Upper lobe of left lung (tissue), 6 donors: ENCODE results near the gene GTF2IRD1. TPM values are rescaled to one million over a fixed set of nuclear protein-coding genes. Genes with fewer than 3 reads are reported as not detected.

ENCODE experiments used
- ATAC-seq, 2 donors: fragments of 200-7000 bp; cut with Tn5 transposase; one replicate each; pipeline ENCODE4 v1.9.1; 2022; ENCODE audit warnings: mild to moderate bottlenecking in 2 of 2, moderate library complexity in 2 of 2; ENCODE audit not compliant: low FRiP score in 2 of 2
- DNase-seq, 2 donors: peaks; one replicate each; pipeline ENCODE4 v3.0.0-alpha.2; 2019 to 2020
- H3K27ac ChIP-seq, 4 donors: fragments of 200-600 bp; sonication (generic); one replicate each; pipeline ENCODE4 v1.5.1; 2016 to 2019
- H3K27me3 ChIP-seq, 4 donors: fragments of 200-600 bp; sonication (generic); one replicate each; pipeline ENCODE4 v1.5.1; 2017 to 2019
- H3K36me3 ChIP-seq, 4 donors: fragments of 200-600 bp; sonication (generic); one replicate each; pipeline ENCODE4 v1.5.1; 2016 to 2019
- H3K4me1 ChIP-seq, 4 donors: fragments of 200-600 bp; sonication (generic); one replicate each; pipeline ENCODE4 v1.5.1; 2018 to 2019
- H3K4me3 ChIP-seq, 4 donors: fragments of 200-600 bp; sonication (generic); one replicate each; pipeline ENCODE4 v1.5.1; 2017 to 2019; ENCODE audit warnings: mild to moderate bottlenecking in 2 of 4, moderate library complexity in 1 of 4
- H3K9me3 ChIP-seq, 4 donors: fragments of 200-600 bp; sonication (generic); one replicate each; pipeline ENCODE4 v1.5.1; 2018 to 2019
- EP300 ChIP-seq, 4 donors: sonication (generic); formaldehyde crosslinking; IDR thresholded peaks; one replicate each; pipeline ENCODE4 v1.5.1; 2017; ENCODE audit warnings: antibody characterized with exemption in 4 of 4, control low read depth in 2 of 4
- POLR2A ChIP-seq, 4 donors: fragments of 450-650 bp; IDR thresholded peaks; one replicate each; pipeline ENCODE4 v1.5.1; 2016 to 2017; ENCODE audit warnings: antibody characterized with exemption in 4 of 4, mild to moderate bottlenecking in 2 of 4
- POLR2AphosphoS5 ChIP-seq, 2 donors: sonication (generic); formaldehyde crosslinking; IDR thresholded peaks; one replicate each; pipeline ENCODE4 v1.5.1; 2017; ENCODE audit warnings: antibody characterized with exemption in 2 of 2
- WGBS, 2 donors: methylation state at CpG; one replicate each; pipeline ENCODE4 v1.1.5; 2017 to 2018; 5-methylcytosine and 5-hydroxymethylcytosine counted together
- total RNA-seq, 6 donors: library from RNA; depleted of rRNA in 4 of 6; stranded (reverse); fragments of >200 nt in 4 of 6; gene quantifications; one replicate each; pipeline versions ENCODE4 v1.1.0 to v1.2.1, GENCODE V29; 2016 to 2021
- TF ChIP-seq, protein P1 (sequence below), 6 experiments: fragments of 450-650 bp in 4 of 6; fragments of 200-600 bp in 2 of 6; sonication (generic) in 2 of 6; IDR thresholded peaks; one replicate each; pipeline ENCODE4 v1.5.1; 2016 to 2019; ENCODE audit warnings: antibody characterized with exemption in 6 of 6
- donor health status: DM: no; HTN: no; CAD: no; lungs with moderate emphysema.
- donor health status: DM: no; HTN: yes; CAD: no; lungs with severe emphysema.

GTF2IRD1 gene
- total RNA-seq, 6 donors from 2014 or later: 16.4 to 41.9 (median 28.1) TPM

DNA sequence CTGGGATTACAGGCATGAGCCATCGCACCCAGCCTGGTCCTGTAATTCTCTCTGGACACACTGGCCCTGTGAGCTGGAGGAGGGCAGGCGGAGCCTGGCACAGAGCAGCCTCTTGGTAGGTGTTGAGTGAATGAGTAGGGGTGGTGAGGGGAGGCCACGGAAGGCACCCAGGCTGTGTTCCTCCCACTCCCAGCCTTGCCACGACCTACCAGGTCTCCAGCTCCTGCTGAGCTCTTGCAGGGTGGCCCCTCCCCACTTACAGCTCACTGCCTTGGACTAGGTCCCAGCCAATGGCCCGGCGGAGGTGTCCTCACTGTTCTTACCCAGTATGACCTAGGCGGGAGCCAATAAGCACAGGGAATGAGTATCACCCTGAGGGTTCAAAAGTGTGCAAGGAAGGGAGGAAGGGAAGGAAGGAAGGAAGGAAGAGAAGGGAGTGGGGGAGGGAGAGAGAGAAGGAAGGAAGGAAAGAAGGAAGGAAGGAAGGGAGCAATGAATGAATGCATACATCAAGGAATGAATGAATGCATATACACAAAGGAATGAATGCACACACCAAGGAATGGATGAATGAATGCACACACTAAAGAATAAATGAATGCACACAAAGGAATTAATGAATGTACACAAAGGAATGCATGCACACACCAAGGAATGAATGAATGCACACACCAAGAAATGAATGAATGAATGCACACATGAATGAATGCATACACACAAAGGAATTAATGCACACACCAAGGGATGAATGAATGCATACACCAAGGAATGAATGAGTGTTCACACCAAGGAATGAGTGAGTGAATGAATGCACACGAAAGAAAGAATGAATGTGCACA is 45.5 kb downstream of the GTF2IRD1 start:
- Histone ChIP-seq H3K27ac (no peak overlapping the region), H3K9me3 (no peaks in the 10 kb centered on the region), H3K36me3 (no peaks in the 10 kb centered on the region), H3K4me1 (peaks cover 0 to 8% (median 3%) of the 10 kb centered on the region in 4 donors), H3K4me3 (no peak overlapping the region), H3K27me3 (no peaks in the 10 kb centered on the region)
- no peak for DNase-seq
- no peak for TF ChIP-seq POLR2A (IDR thresholded peaks at IDR 0.05)
- no peak for TF ChIP-seq EP300 (IDR thresholded peaks at IDR 0.05)
- TF ChIP-seq POLR2AphosphoS5 (IDR thresholded peaks at IDR 0.05): no peak
- TF ChIP-seq, protein P1, sequence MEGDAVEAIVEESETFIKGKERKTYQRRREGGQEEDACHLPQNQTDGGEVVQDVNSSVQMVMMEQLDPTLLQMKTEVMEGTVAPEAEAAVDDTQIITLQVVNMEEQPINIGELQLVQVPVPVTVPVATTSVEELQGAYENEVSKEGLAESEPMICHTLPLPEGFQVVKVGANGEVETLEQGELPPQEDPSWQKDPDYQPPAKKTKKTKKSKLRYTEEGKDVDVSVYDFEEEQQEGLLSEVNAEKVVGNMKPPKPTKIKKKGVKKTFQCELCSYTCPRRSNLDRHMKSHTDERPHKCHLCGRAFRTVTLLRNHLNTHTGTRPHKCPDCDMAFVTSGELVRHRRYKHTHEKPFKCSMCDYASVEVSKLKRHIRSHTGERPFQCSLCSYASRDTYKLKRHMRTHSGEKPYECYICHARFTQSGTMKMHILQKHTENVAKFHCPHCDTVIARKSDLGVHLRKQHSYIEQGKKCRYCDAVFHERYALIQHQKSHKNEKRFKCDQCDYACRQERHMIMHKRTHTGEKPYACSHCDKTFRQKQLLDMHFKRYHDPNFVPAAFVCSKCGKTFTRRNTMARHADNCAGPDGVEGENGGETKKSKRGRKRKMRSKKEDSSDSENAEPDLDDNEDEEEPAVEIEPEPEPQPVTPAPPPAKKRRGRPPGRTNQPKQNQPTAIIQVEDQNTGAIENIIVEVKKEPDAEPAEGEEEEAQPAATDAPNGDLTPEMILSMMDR (IDR thresholded peaks at IDR 0.05): no peak
- WGBS, 2 donors: 81 to 83% methylated on average over 8 of the region's 8 CpGs
- ATAC-seq: no peak

DNA sequence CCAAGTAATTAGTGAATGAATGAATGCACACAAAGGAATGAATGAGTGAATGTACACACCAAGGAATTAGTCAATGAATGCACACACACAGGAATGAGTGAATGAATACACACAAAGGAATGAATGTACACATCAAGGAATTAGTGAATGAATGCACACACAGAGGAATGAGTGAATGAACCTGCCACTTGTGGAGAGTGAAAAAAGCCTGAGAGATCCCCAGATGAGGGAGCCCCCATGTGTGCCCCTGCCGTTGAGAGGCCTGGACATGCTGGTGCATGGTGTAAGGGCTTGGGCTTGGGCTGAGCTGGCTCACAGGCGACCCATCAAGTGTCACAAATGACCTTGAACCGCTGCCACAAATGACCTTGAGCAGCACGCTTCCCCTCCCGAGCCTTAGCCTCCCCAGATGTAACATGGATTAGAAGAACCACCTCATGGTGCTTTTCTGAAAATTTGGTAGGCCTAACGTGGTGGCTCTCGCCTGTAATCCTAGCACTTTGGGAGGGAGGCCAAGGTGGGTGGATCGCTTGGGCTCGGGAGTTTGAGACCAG is 46.2 kb downstream of the GTF2IRD1 start:
- Histone ChIP-seq H3K27ac (no peak overlapping the region), H3K4me3 (no peak overlapping the region), H3K4me1 (peaks cover 0 to 8% (median 3%) of the 10 kb centered on the region in 4 donors), H3K27me3 (no peaks in the 10 kb centered on the region), H3K9me3 (no peaks in the 10 kb centered on the region), H3K36me3 (no peaks in the 10 kb centered on the region)
- TF ChIP-seq POLR2AphosphoS5 (IDR thresholded peaks at IDR 0.05) (no peak), EP300 (IDR thresholded peaks at IDR 0.05) (no peak)
- TF ChIP-seq, protein P1 (IDR thresholded peaks at IDR 0.05): no peak
- WGBS, 2 donors: 90 to 94% methylated on average over 8 to 9 of the region's 9 CpGs
- no peak for ATAC-seq
- DNase-seq: no peak

DNA sequence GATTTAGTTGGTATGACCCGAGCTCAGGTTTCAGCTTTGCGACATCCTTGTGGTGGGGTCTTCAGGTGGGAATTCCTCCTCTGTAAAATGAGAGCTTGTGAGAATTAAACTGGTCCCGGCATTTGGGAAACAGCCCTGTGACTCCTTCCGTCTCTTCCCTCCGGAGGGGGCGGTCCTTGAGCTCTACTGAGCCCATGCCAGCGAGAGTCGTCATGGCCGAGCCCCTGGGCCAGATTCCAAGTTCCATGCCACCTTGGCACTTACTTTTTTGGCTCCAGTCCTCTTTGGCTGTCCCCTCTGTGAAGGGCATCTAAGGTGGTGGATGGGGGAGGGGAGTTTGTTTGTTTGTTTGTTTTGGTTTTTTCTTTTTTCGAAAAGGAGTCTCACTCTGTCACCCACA is 47.6 kb downstream of the GTF2IRD1 start:
- TF ChIP-seq EP300 (IDR thresholded peaks at IDR 0.05) (no peak), POLR2AphosphoS5 (IDR thresholded peaks at IDR 0.05) (no peak), POLR2A (IDR thresholded peaks at IDR 0.05) (no peak)
- TF ChIP-seq, protein P1 (IDR thresholded peaks at IDR 0.05): no peak
- H3K27me3 ChIP-seq: no peaks in the 10 kb centered on the region
- 62 to 66% methylated on average over 8 to 10 of the region's 10 CpGs for WGBS, 2 donors
- H3K9me3 ChIP-seq: no peaks in the 10 kb centered on the region
- no peaks in the 10 kb centered on the region for H3K36me3 ChIP-seq
- H3K27ac ChIP-seq: peak overlapping the region in 1 of 4 donors; percentile 3
- peaks cover 0 to 8% (median 3%) of the 10 kb centered on the region in 4 donors for H3K4me1 ChIP-seq
- ATAC-seq: no peak
- peak in 1 of 2 donors; percentile 54 for DNase-seq
- no peak overlapping the region for H3K4me3 ChIP-seq

GRCh38 chr7:74502216-74502891 is 48.6 kb downstream of the GTF2IRD1 start:
- no peak for ATAC-seq
- DNase-seq: no peak
- WGBS, 2 donors: 85 to 88% methylated on average over 8 to 9 of the region's 14 CpGs
- no peaks in the 10 kb centered on the region for H3K27me3 ChIP-seq
- H3K27ac ChIP-seq: no peak overlapping the region
- no peaks in the 10 kb centered on the region for H3K36me3 ChIP-seq
- no peak for TF ChIP-seq EP300 (IDR thresholded peaks at IDR 0.05)
- TF ChIP-seq POLR2A (IDR thresholded peaks at IDR 0.05): no peak
- no peak for TF ChIP-seq POLR2AphosphoS5 (IDR thresholded peaks at IDR 0.05)
- TF ChIP-seq, protein P1 (IDR thresholded peaks at IDR 0.05): no peak
- H3K9me3 ChIP-seq: no peaks in the 10 kb centered on the region
- H3K4me3 ChIP-seq: no peak overlapping the region
- H3K4me1 ChIP-seq: peaks cover 0 to 8% (median 3%) of the 10 kb centered on the region in 4 donors
